HG02588 (cell line): Measurements from ENCODE around the gene FBN1.

Experiments used
- ATAC-seq: cut with Tn5 transposase; IDR thresholded peaks from one replicate; pipeline ENCODE4 v1.9.1; 2021; ENCODE audit warnings: mild to moderate bottlenecking, moderate library complexity; ENCODE audit not compliant: unreplicated experiment

Gene FBN1

DNA sequence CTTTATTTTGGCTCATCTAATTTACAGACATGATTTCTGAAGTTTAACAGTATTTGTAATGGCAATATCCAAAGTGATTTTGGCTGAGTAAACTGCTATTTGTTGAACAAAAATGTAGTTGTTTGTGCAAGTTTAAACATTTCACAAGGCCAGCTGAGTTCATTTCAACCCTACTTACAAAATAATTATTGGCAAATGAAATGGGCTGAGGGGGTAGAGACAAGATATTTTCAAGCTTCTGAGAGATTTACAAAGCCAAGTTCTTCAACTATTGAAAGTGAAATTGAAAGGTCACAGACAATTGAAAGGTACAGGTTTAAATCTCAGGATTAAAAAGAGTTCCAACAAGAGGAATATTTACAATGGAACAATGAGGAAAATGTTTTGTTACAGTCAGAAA lies 237.2 kb downstream of the FBN1 start:
- ATAC-seq: no peak

GRCh38 chr15:48407646-48408045 lies 237.9 kb downstream of the FBN1 start:
- ATAC-seq: no peak

DNA sequence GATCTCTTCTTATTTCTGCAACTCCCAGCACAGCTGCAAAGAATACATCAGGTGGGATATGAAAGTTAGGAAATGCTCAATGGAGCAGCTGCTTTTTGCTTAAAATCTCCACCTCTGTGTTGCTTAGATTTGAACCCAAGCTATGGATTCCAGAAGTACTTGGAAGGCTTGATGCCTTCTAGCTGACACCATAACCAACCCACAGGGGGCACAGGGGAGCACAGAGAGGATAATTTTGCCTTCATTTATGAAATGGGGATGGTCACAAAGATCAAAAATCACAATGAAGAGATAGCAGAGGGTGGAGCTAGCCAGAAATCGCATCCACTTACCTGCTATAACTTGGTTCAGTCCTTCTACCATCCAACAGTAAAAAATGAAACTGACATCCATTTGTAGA lies 238.6 kb downstream of the FBN1 start:
- ATAC-seq: no peak

DNA sequence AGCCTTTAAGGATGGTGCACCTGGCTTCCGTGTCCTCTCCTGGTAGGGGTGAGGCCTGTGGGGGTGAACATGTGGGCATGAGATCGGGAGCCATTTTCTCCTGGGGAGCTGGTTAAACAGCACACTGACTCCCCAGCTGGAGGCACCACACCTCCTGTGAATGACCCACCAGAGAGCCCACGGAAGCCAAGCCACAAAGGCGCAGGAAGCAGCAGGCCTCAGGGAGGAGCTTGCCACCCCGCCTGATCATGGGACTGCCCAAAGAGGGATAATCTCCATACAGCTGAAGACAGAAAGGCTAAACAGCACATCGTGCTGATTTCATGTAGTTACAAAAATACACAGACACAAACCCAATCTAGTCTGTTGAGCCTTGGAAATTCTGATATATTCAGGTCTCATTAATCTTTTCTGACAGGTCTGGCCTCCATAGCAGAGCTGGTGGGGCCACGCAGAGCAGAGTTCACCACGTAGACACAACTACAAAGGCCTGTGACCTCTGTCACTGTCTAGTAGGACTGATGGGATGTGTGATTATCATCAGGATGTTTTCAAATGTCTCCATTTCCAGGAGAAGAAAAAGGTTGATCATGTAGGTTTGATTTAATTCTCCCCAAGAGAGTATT lies 239.1 kb downstream of the FBN1 start:
- ATAC-seq: no peak

GRCh38 chr15:48402427-48403177 lies 242.9 kb downstream of the FBN1 start:
- no peak for ATAC-seq

GRCh38 chr15:48400086-48400485 lies 245.4 kb downstream of the FBN1 start:
- ATAC-seq: no peak

GRCh38 chr15:48397841-48398240 lies 247.7 kb downstream of the FBN1 start:
- ATAC-seq: no peak

DNA sequence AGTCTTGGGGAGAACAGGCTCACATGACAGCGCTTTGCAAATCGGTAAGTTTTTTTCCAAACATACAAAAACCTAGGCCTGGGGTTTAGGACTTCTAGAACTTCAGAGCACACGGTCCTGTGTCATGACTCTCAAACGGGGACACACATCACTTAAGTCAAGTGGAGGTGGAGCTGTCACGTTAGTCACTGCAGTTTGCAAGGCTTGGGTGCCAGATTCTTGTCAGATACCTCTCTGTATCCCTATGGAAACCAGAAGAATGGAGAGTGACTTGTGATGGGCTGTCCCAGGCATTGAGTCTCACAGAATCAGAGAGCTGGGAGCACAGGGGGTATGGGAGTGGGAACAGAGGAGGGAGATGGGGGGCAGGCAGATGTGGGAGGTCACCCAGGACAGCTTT lies 249.5 kb downstream of the FBN1 start:
- no peak for ATAC-seq

- ATAC-seq: no peak
Observed at GRCh38 chr15:48395521-48396011, 249.9 kb downstream of the FBN1 start.

DNA sequence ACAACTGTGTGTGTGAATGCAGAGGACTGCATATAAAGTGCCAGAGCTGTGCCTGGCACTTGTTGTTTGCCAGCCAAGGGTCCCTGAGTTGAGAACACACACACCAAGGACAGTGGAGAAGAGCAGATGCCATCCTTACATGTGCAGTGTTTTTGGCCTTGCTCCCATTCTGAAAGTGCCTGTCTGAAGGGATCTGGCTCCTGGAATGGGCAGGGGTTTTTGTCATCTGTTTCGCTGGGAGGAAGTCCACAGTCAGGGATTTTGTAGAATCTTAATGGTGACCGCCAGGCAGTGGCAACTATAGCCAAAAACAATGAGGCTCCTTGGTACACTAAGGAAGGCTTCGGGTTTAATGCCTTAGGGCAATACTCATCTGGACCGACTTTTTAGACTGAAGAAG lies 250.5 kb downstream of the FBN1 start:
- ATAC-seq: no peak

GRCh38 chr15:48393645-48394506 lies 251.6 kb downstream of the FBN1 start:
- ATAC-seq: no peak

- ATAC-seq: no peak
Observed at GRCh38 chr15:48392356-48392755, 253.2 kb downstream of the FBN1 start.

DNA sequence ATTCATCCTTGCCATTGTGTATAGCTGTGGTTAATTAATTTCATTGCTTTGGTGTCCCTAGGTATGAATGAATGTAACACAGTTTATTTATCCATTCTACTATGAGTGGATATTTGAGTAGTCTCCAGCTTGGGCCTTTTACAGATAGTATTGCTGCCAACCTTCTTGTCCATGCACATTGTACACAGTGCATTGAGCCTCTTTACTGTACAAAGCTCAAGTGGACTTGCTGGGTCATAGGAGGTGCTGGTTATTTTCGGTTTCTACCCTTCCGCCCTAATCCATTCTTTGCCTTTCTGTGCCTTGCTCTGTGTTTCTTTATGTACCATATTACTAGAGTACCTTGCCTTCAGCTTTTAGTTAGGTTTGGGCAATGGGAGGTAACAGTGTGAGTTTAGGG lies 253.6 kb downstream of the FBN1 start:
- ATAC-seq: no peak

DNA sequence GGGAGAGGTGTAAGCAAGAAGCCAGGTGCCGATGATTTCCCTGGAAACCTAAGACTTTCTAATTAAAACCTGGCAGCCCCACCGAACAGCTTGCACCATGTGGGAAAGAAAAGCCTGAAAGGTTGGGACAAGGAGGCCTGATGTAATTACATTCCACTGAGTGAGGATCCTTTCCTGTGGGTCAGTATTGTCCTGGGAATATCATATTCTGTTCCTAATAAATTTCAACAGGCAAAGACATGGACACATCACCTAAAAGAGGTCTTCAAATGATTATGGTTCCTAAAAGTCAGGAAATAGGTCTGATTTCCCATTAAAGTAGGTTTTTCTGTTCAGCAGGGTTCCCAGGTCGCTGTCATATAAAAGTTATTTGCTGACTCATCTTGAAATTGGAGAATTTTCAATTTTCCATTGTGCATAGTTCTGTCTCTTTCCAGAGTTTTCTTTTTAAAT lies 255.8 kb downstream of the FBN1 start:
- no peak for ATAC-seq

GRCh38 chr15:48388910-48389309 lies 256.6 kb downstream of the FBN1 start:
- ATAC-seq: no peak

DNA sequence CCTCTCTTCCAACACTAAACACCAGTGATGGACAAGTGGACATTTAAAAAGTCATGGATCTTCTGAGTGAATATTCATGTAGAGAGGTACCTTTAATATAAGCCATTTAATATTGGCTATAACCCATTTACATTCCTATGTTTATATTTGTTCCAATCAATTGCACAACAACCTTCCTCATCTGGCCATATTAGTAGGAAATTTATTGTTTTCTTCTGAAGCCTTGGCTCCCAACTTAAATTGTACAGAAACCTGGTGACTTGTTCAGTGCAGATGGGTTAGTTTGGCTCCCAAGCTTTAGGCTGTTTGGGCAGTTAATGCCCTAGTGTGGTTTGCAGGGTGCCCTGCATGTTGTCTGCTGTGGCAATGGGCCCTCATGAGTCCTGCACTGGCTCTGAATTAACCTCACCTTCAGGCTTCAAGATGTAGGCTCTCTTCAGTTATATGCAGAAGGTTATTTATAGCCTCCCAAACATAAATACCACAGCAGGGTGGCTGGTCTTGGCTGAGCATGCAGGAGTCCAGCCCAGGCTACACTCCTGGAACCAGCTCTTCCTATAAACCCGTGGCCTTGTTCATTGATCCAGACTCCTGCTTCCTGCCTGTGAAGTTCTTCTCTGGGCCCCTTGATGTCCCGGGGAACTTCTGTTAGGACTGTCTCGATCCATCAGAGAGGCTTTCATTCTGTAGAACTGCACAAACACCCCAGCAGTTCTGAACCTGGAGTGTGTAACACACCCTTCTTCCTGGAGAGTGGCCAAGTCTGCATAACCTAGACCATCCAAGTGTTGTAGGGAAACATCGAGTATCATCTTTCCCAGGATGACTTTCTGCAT lies 257.3 kb downstream of the FBN1 start:
- no peak for ATAC-seq

DNA sequence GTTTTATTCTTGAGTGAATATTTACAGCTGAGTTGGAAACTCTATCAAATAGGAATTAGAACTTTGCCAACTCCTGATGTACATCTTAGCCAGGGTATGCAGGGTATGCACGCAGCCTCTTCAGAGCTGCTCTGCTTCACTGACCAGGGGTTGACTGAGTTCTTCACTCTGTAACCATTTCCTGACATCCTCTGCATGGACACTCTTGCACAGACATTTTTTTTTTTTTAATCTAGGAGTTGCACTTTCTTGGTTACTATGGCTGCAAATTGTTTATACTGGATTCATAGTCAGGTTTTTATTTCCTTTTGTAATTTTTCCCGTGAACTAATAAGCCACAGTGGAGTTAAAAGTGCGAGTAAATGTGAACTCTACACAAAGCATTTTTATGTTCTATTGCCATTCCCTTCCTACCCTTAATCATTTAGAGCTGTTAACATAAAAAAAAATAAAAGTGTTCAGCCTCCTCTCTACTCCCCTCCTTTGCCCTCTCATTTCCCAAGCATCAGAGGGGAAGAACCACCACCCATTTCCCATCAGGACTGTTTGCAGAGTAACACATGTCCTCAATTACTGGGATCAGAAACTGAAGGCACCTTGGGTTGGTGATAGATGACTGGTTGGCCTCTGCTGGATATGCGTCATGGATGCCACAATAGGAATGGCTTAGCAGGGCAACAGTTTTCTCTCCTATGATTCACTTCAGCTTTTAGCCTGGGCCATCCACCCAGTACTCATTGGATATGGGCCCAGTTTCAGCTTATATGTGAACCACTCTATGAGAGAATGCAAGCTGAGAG lies 260.3 kb downstream of the FBN1 start:
- ATAC-seq: no peak

GRCh38 chr15:48384616-48385015 lies 260.9 kb downstream of the FBN1 start:
- ATAC-seq: no peak

DNA sequence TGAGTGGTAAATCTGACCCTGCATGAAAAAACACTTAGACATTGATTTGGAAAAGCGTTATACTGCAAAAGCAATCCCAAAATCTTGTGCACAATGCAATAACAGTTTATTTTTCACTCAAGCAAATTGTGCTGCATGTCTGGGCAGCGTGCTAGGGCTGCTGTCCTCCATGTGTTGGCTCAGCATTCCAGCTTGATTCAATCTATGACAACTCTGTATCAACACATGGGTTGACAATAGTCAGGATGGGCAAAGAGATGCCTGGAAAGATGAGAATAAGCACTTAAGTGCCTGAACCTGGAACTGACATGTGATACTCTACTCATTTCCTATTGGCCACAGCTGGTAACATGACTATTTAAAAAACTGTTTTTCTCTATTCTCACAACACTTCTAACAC lies 262.5 kb downstream of the FBN1 start:
- no peak for ATAC-seq

- no peak for ATAC-seq
Observed at GRCh38 chr15:48381861-48382260, 263.6 kb downstream of the FBN1 start.
